ENCODE results near the gene ZC3H7B.

The ZC3H7B gene

GRCh38 chr22:41273128-41273527 lies 28.2 kb upstream of the ZC3H7B start:
- WGBS (ENCODE audit: insufficient coverage): 97% methylated on average over 7 of the region's 7 CpGs
- POLR2A ChIA-PET: interaction anchor here (1.1 kb wide), 1 partner anchor 13 kb away, joined by 4 read pairs; no protein-coding TSS in a partner anchor
- H3K27ac ChIP-seq (ENCODE audit: insufficient read depth in 1 of 2, low read depth in 1 of 2, low read length in 2 of 2, poor library complexity in 1 of 2, severe bottlenecking in 2 of 2): no peak overlapping the region
- no peaks in the 10 kb centered on the region for H3K9me3 ChIP-seq (ENCODE audit: control extremely low read depth in 1 of 5, control insufficient read depth in 4 of 5, insufficient read depth in 2 of 5, low read depth in 1 of 5, low read length in 4 of 5)
- CTCF ChIA-PET: no interaction called here
- no peaks in the 10 kb centered on the region for H3K27me3 ChIP-seq (replicated peaks in 2 of 5; ENCODE audit: control insufficient read depth in 4 of 5, insufficient read depth in 5 of 5, low read length in 4 of 5)
- no peak for DNase-seq
- H3K4me3 ChIP-seq (ENCODE audit: control insufficient read depth in 1 of 7, extremely low read depth in 1 of 7, insufficient read depth in 4 of 7, low read depth in 2 of 7, low read length in 6 of 7): no peak overlapping the region
- H3K4me1 ChIP-seq (ENCODE audit: control extremely low read depth in 1 of 4, control insufficient read depth in 4 of 4, insufficient read depth in 4 of 4, low read length in 3 of 4): no peaks in the 10 kb centered on the region
- H3K36me3 ChIP-seq (ENCODE audit: control insufficient read depth in 4 of 4, insufficient read depth in 4 of 4, low read length in 3 of 4): peaks cover 23 to 74% (median 53%) of the 10 kb centered on the region in 4 experiments

- no peaks in the 10 kb centered on the region for H3K27me3 ChIP-seq (replicated peaks in 2 of 5; ENCODE audit: control insufficient read depth in 4 of 5, insufficient read depth in 5 of 5, low read length in 4 of 5)
- peaks cover 26 to 74% (median 51%) of the 10 kb centered on the region in 4 experiments for H3K36me3 ChIP-seq (ENCODE audit: control insufficient read depth in 4 of 4, insufficient read depth in 4 of 4, low read length in 3 of 4)
- no peaks in the 10 kb centered on the region for H3K9me3 ChIP-seq (ENCODE audit: control extremely low read depth in 1 of 5, control insufficient read depth in 4 of 5, insufficient read depth in 2 of 5, low read depth in 1 of 5, low read length in 4 of 5)
- H3K4me1 ChIP-seq (ENCODE audit: control extremely low read depth in 1 of 4, control insufficient read depth in 4 of 4, insufficient read depth in 4 of 4, low read length in 3 of 4): no peaks in the 10 kb centered on the region
- H3K4me3 ChIP-seq (ENCODE audit: control insufficient read depth in 1 of 7, extremely low read depth in 1 of 7, insufficient read depth in 4 of 7, low read depth in 2 of 7, low read length in 6 of 7): no peak overlapping the region
- ChIA-PET CTCF (interaction anchor here (0.7 kb wide), 1 partner anchor 11 kb away, joined by 3 read pairs; no protein-coding TSS in a partner anchor), POLR2A (interaction anchor here (0.6 kb wide), 1 partner anchor 56 kb away, joined by 3 read pairs; no protein-coding TSS in a partner anchor)
- 100% methylated on average over 1 of the region's 4 CpGs for WGBS (ENCODE audit: insufficient coverage)
- no peak for DNase-seq
- H3K27ac ChIP-seq (ENCODE audit: insufficient read depth in 1 of 2, low read depth in 1 of 2, low read length in 2 of 2, poor library complexity in 1 of 2, severe bottlenecking in 2 of 2): no peak overlapping the region
These were observed 26.5 kb upstream of the ZC3H7B start for GRCh38 chr22:41274856-41275255.

GRCh38 chr22:41280065-41280464 lies 21.3 kb upstream of the ZC3H7B start:
- H3K4me3 ChIP-seq (ENCODE audit: control insufficient read depth in 1 of 7, extremely low read depth in 1 of 7, insufficient read depth in 4 of 7, low read depth in 2 of 7, low read length in 6 of 7): no peak overlapping the region
- peaks cover 1 to 7% (median 5%) of the 10 kb centered on the region in 4 experiments for H3K4me1 ChIP-seq (ENCODE audit: control extremely low read depth in 1 of 4, control insufficient read depth in 4 of 4, insufficient read depth in 4 of 4, low read length in 3 of 4)
- no peaks in the 10 kb centered on the region for H3K27me3 ChIP-seq (replicated peaks in 2 of 5; ENCODE audit: control insufficient read depth in 4 of 5, insufficient read depth in 5 of 5, low read length in 4 of 5)
- DNase-seq: no peak
- H3K9me3 ChIP-seq (ENCODE audit: control extremely low read depth in 1 of 5, control insufficient read depth in 4 of 5, insufficient read depth in 2 of 5, low read depth in 1 of 5, low read length in 4 of 5): no peaks in the 10 kb centered on the region
- H3K27ac ChIP-seq (ENCODE audit: insufficient read depth in 1 of 2, low read depth in 1 of 2, low read length in 2 of 2, poor library complexity in 1 of 2, severe bottlenecking in 2 of 2): no peak overlapping the region
- POLR2A ChIA-PET: no interaction called here
- whole genome bisulfite sequencing (ENCODE audit: insufficient coverage): 86% methylated on average over 3 of the region's 3 CpGs
- CTCF ChIA-PET: interaction anchor here (2.8 kb wide), 1 partner anchor 9 kb away, joined by 12 read pairs; no protein-coding TSS in a partner anchor
- peaks cover 19 to 66% (median 42%) of the 10 kb centered on the region in 4 experiments for H3K36me3 ChIP-seq (ENCODE audit: control insufficient read depth in 4 of 4, insufficient read depth in 4 of 4, low read length in 3 of 4)

- ChIA-PET CTCF (interaction anchor here (0.9 to 2.8 kb wide), 3 partner anchors 10 to 83 kb away, joined by 3 to 12 read pairs (median 5); no protein-coding TSS in a partner anchor), POLR2A (no interaction called here)
- H3K4me3 ChIP-seq (ENCODE audit: control insufficient read depth in 1 of 7, extremely low read depth in 1 of 7, insufficient read depth in 4 of 7, low read depth in 2 of 7, low read length in 6 of 7): no peak overlapping the region
- DNase-seq: no peak
- peaks cover 17 to 58% (median 40%) of the 10 kb centered on the region in 4 experiments for H3K36me3 ChIP-seq (ENCODE audit: control insufficient read depth in 4 of 4, insufficient read depth in 4 of 4, low read length in 3 of 4)
- H3K27ac ChIP-seq (ENCODE audit: insufficient read depth in 1 of 2, low read depth in 1 of 2, low read length in 2 of 2, poor library complexity in 1 of 2, severe bottlenecking in 2 of 2): no peak overlapping the region
- no peaks in the 10 kb centered on the region for H3K9me3 ChIP-seq (ENCODE audit: control extremely low read depth in 1 of 5, control insufficient read depth in 4 of 5, insufficient read depth in 2 of 5, low read depth in 1 of 5, low read length in 4 of 5)
- H3K27me3 ChIP-seq (replicated peaks in 2 of 5; ENCODE audit: control insufficient read depth in 4 of 5, insufficient read depth in 5 of 5, low read length in 4 of 5): no peaks in the 10 kb centered on the region
- H3K4me1 ChIP-seq (ENCODE audit: control extremely low read depth in 1 of 4, control insufficient read depth in 4 of 4, insufficient read depth in 4 of 4, low read length in 3 of 4): peaks cover 3 to 13% (median 12%) of the 10 kb centered on the region in 4 experiments
- 100% methylated on average over 2 of the region's 2 CpGs for WGBS (ENCODE audit: insufficient coverage)
These were observed 20.5 kb upstream of the ZC3H7B start for GRCh38 chr22:41280854-41281253.

GRCh38 chr22:41284465-41284864 lies 16.9 kb upstream of the ZC3H7B start:
- ChIA-PET POLR2A (no interaction called here), CTCF (interaction anchor here (0.6 kb wide), 1 partner anchor 22 kb away, joined by 3 read pairs; no protein-coding TSS in a partner anchor)
- Histone ChIP-seq H3K4me1 (ENCODE audit: control extremely low read depth in 1 of 4, control insufficient read depth in 4 of 4, insufficient read depth in 4 of 4, low read length in 3 of 4) (peaks cover 12 to 33% (median 28%) of the 10 kb centered on the region in 4 experiments), H3K27me3 (replicated peaks in 2 of 5; ENCODE audit: control insufficient read depth in 4 of 5, insufficient read depth in 5 of 5, low read length in 4 of 5) (no peaks in the 10 kb centered on the region), H3K27ac (ENCODE audit: insufficient read depth in 1 of 2, low read depth in 1 of 2, low read length in 2 of 2, poor library complexity in 1 of 2, severe bottlenecking in 2 of 2) (peak overlapping the region in 1 of 2 experiments; percentile 84), H3K36me3 (ENCODE audit: control insufficient read depth in 4 of 4, insufficient read depth in 4 of 4, low read length in 3 of 4) (peaks cover 10 to 35% (median 23%) of the 10 kb centered on the region in 4 experiments), H3K4me3 (ENCODE audit: control insufficient read depth in 1 of 7, extremely low read depth in 1 of 7, insufficient read depth in 4 of 7, low read depth in 2 of 7, low read length in 6 of 7) (peak overlapping the region in 2 of 7 experiments; percentile 89 to 92), H3K9me3 (ENCODE audit: control extremely low read depth in 1 of 5, control insufficient read depth in 4 of 5, insufficient read depth in 2 of 5, low read depth in 1 of 5, low read length in 4 of 5) (no peaks in the 10 kb centered on the region)
- WGBS (ENCODE audit: insufficient coverage): 93% methylated on average over 8 of the region's 10 CpGs
- no peak for DNase-seq

GRCh38 chr22:41285441-41285819 lies 15.9 kb upstream of the ZC3H7B start:
- peaks cover 6 to 29% (median 17%) of the 10 kb centered on the region in 4 experiments for H3K36me3 ChIP-seq (ENCODE audit: control insufficient read depth in 4 of 4, insufficient read depth in 4 of 4, low read length in 3 of 4)
- peaks cover 12 to 33% (median 28%) of the 10 kb centered on the region in 4 experiments for H3K4me1 ChIP-seq (ENCODE audit: control extremely low read depth in 1 of 4, control insufficient read depth in 4 of 4, insufficient read depth in 4 of 4, low read length in 3 of 4)
- peak; percentile 80 to 91 (median 88) for DNase-seq
- ChIA-PET CTCF (interaction anchor here (1.3 kb wide), 1 partner anchor 18 kb away, joined by 3 read pairs; no protein-coding TSS in a partner anchor), POLR2A (interaction anchor here (1.7 kb wide), 1 partner anchor 16 kb away, joined by 9 read pairs; the partner anchor contains the start of gene ZC3H7B)
- no peaks in the 10 kb centered on the region for H3K27me3 ChIP-seq (replicated peaks in 2 of 5; ENCODE audit: control insufficient read depth in 4 of 5, insufficient read depth in 5 of 5, low read length in 4 of 5)
- no peaks in the 10 kb centered on the region for H3K9me3 ChIP-seq (ENCODE audit: control extremely low read depth in 1 of 5, control insufficient read depth in 4 of 5, insufficient read depth in 2 of 5, low read depth in 1 of 5, low read length in 4 of 5)
- peak overlapping the region; percentile 80 to 95 (median 89) for H3K4me3 ChIP-seq (ENCODE audit: control insufficient read depth in 1 of 7, extremely low read depth in 1 of 7, insufficient read depth in 4 of 7, low read depth in 2 of 7, low read length in 6 of 7)
- H3K27ac ChIP-seq (ENCODE audit: insufficient read depth in 1 of 2, low read depth in 1 of 2, low read length in 2 of 2, poor library complexity in 1 of 2, severe bottlenecking in 2 of 2): peak overlapping the region; percentile 61 to 84
- 1% methylated on average over 30 of the region's 30 CpGs for WGBS (ENCODE audit: insufficient coverage)
